ENCODE data around the gene RGS14. TPM values are rescaled to one million over a fixed set of nuclear protein-coding genes. Genes with fewer than 3 reads are reported as not detected.

RGS14 gene
- total and polyA plus RNA-seq, 4 donors: 9.3 to 32.8 (median 23.1) TPM

DNA sequence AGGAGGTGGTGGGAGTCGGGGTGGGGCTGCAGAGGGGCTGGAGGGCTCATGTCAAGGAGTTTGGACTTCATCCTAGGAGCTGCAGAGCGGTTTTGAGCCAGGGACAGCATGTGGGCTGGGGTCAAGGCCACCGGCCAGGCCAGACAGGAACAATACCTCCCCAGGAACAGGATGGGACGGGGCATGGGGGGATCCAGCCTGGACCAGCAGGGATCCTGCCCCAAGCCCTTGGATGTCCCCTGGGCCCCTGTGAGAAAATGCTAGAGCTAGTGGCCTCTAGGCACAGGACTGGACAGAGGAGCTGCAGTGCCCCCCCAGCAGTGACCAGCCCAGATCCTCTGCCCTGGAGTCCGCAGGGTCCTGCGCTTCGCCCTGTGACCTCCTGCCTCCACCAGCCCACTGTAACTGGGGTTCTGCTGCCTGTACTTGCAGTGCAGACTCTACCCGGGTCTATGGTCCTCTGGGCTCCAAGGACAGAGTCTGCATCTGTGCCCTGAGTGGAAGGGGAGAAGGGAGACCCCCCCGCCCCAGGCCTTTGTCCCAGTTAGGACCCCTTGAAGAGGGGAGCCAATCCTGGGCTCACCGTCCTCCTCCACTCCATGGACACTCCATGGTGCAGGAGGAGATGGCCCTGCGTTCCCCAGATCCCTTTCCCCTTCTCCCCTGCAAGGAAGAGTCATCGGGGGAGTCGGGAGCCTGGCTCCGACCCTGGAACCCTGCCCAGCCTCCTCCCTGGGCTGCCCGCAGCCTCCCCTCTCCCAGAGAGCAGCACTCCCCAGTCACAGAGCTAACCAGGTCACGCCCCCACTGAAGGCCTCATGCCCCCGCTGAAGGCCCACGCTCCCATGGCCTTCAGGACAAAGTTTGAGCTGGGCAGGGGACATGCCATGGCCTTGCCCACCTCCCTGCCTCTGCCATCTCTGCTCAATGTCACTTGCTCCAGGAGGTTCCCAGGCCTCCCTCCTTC is 43.1 kb upstream of the RGS14 start:
- no peak for ATAC-seq (ENCODE audit: insufficient read depth, low FRiP score)
- H3K4me3 ChIP-seq: no peak overlapping the region
- DNase-seq: no peak
- peaks cover 0 to 22% (median 11%) of the 10 kb centered on the region in 5 donors for H3K4me1 ChIP-seq (ENCODE audit: control insufficient read depth in 5 of 5, insufficient read depth in 5 of 5, low read length in 5 of 5)
- TF ChIP-seq, protein P1, sequence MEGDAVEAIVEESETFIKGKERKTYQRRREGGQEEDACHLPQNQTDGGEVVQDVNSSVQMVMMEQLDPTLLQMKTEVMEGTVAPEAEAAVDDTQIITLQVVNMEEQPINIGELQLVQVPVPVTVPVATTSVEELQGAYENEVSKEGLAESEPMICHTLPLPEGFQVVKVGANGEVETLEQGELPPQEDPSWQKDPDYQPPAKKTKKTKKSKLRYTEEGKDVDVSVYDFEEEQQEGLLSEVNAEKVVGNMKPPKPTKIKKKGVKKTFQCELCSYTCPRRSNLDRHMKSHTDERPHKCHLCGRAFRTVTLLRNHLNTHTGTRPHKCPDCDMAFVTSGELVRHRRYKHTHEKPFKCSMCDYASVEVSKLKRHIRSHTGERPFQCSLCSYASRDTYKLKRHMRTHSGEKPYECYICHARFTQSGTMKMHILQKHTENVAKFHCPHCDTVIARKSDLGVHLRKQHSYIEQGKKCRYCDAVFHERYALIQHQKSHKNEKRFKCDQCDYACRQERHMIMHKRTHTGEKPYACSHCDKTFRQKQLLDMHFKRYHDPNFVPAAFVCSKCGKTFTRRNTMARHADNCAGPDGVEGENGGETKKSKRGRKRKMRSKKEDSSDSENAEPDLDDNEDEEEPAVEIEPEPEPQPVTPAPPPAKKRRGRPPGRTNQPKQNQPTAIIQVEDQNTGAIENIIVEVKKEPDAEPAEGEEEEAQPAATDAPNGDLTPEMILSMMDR (IDR thresholded peaks at IDR 0.05; ENCODE audit: control extremely low read depth, extremely low read depth): no peak
- no peaks in the 10 kb centered on the region for H3K27me3 ChIP-seq (ENCODE audit: control insufficient read depth in 3 of 3, insufficient read depth in 3 of 3, low read length in 2 of 3)
- no peak overlapping the region for H3K27ac ChIP-seq (ENCODE audit: low read depth in 1 of 2, low read length in 1 of 2)
- 90 to 91% methylated on average over 18 of the region's 18 CpGs for WGBS, 2 donors
- peaks cover 0 to 4% (median 0%) of the 10 kb centered on the region in 4 donors for H3K36me3 ChIP-seq (ENCODE audit: control insufficient read depth in 4 of 4, insufficient read depth in 4 of 4, low read length in 4 of 4)
- H3K9ac ChIP-seq (ENCODE audit: insufficient read depth in 1 of 2, low read length in 2 of 2): no peak overlapping the region
- H3K9me3 ChIP-seq (ENCODE audit: control insufficient read depth in 4 of 4, insufficient read depth in 3 of 4, low read length in 3 of 4): no peaks in the 10 kb centered on the region

DNA sequence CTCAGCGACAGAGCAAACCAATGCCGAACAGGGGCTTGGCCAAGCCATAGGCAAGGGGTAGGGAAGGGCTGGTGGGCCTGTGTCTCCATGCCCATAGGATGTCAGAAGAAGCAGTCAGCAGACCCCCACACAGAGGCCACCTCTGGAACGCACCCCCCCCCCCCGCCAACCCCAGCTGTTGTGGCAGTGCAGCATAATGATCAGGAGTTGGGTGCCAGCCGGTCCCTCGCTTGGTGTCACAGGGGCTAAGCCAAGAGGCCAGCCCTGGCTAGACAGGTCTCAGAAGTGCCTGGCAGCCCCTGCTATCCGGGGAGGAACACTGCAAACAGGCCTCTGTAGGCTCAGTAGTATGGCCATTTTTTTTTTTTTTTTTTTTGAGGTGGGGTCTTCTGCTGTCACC is 42.3 kb upstream of the RGS14 start:
- TF ChIP-seq, protein P1 (IDR thresholded peaks at IDR 0.05; ENCODE audit: control extremely low read depth, extremely low read depth): no peak
- no peak overlapping the region for H3K27ac ChIP-seq (ENCODE audit: low read depth in 1 of 2, low read length in 1 of 2)
- peaks cover 0 to 4% (median 2%) of the 10 kb centered on the region in 4 donors for H3K36me3 ChIP-seq (ENCODE audit: control insufficient read depth in 4 of 4, insufficient read depth in 4 of 4, low read length in 4 of 4)
- H3K9ac ChIP-seq (ENCODE audit: insufficient read depth in 1 of 2, low read length in 2 of 2): no peak overlapping the region
- WGBS, 2 donors: 90 to 94% methylated on average over 7 of the region's 7 CpGs
- H3K4me1 ChIP-seq (ENCODE audit: control insufficient read depth in 5 of 5, insufficient read depth in 5 of 5, low read length in 5 of 5): peaks cover 0 to 15% (median 4%) of the 10 kb centered on the region in 5 donors
- ATAC-seq (ENCODE audit: insufficient read depth, low FRiP score): no peak
- no peak for DNase-seq
- no peaks in the 10 kb centered on the region for H3K27me3 ChIP-seq (ENCODE audit: control insufficient read depth in 3 of 3, insufficient read depth in 3 of 3, low read length in 2 of 3)
- no peak overlapping the region for H3K4me3 ChIP-seq
- H3K9me3 ChIP-seq (ENCODE audit: control insufficient read depth in 4 of 4, insufficient read depth in 3 of 4, low read length in 3 of 4): no peaks in the 10 kb centered on the region

DNA sequence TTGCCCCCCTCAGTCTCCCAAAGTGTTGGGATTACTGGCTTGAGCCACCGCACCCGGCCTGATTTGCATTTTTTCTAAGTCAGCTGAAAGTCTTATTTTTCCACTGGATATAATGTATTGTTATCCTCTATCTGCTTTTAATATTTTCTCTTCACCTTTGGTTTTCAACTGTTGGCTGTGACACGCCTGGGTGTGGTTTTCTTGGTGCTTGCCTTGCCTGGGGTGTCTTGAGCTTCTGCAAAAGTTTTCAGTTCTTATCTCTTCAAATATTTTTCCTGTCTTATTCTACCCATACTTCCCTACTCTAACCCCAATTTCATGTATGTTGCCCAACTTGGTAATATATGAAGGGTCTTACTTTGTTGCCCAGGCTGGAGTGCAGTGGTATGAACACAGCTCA is 41.7 kb upstream of the RGS14 start:
- H3K9ac ChIP-seq (ENCODE audit: insufficient read depth in 1 of 2, low read length in 2 of 2): no peak overlapping the region
- H3K4me1 ChIP-seq (ENCODE audit: control insufficient read depth in 5 of 5, insufficient read depth in 5 of 5, low read length in 5 of 5): peaks cover 0 to 13% (median 2%) of the 10 kb centered on the region in 5 donors
- ATAC-seq (ENCODE audit: insufficient read depth, low FRiP score): no peak
- no peaks in the 10 kb centered on the region for H3K9me3 ChIP-seq (ENCODE audit: control insufficient read depth in 4 of 4, insufficient read depth in 3 of 4, low read length in 3 of 4)
- no peak overlapping the region for H3K27ac ChIP-seq (ENCODE audit: low read depth in 1 of 2, low read length in 1 of 2)
- no peak for DNase-seq
- no peaks in the 10 kb centered on the region for H3K27me3 ChIP-seq (ENCODE audit: control insufficient read depth in 3 of 3, insufficient read depth in 3 of 3, low read length in 2 of 3)
- peaks cover 0 to 4% (median 2%) of the 10 kb centered on the region in 4 donors for H3K36me3 ChIP-seq (ENCODE audit: control insufficient read depth in 4 of 4, insufficient read depth in 4 of 4, low read length in 4 of 4)
- H3K4me3 ChIP-seq: no peak overlapping the region
- TF ChIP-seq, protein P1 (IDR thresholded peaks at IDR 0.05; ENCODE audit: control extremely low read depth, extremely low read depth): no peak
- WGBS, 2 donors: 77 to 97% methylated on average over 3 of the region's 3 CpGs

Data from lung (tissue), 12 donors.